SK-N-SH (cell line): ENCODE results near the gene ZNF33A. TPM values are rescaled to one million over a fixed set of nuclear protein-coding genes. Genes with fewer than 3 reads are reported as not detected.
A peak's percentile ranks its signal among the peaks of the same experiment; 100 is the strongest.

Source experiments
- CTCF ChIA-PET: fragments of 300-600, 350-600 bp; formaldehyde crosslinking; extraction: SDS; loops from one replicate; lab custom pipeline; 2021; lab: Yijun Ruan, JAX
- POLR2A ChIA-PET: fragments of 350-600 bp; sonication (Branson Sonifier 250); formaldehyde crosslinking; extraction: SDS; loops from one replicate; lab custom pipeline; 2020; ENCODE audit warnings: antibody characterized with exemption, inconsistent platforms; lab: Yijun Ruan, JAX
- DNase-seq: peaks from one replicate; pipeline ENCODE4 v3.0.0; 2012
- H2AFZ ChIP-seq: fragments of 200-600 bp; sonication (generic); 2 replicates; pipeline ENCODE4 v1.8.1; 2016; ENCODE audit warnings: antibody characterized with exemption, mild to moderate bottlenecking, low read depth
- H3F3A ChIP-seq: fragments of 200-600 bp; sonication (generic); replicated peaks from 2 replicates; pipeline ENCODE3; 2016; ENCODE audit warnings: antibody characterized with exemption, mild to moderate bottlenecking; ENCODE audit not compliant: insufficient read depth
- H3K27ac ChIP-seq, 2 experiments: fragments of 200-500 bp in 1 of 2; fragments of 200-600 bp in 1 of 2; sonication (Bioruptor generic) in 1 of 2; sonication (generic), shearing (Covaris generic) in 1 of 2; 2 replicates each; pipeline versions ENCODE4 v1.5.1 to v1.6.1; 2014 to 2016; ENCODE audit warnings: low read depth in 2 of 2, inconsistent platforms in 1 of 2, low read length in 1 of 2, mild to moderate bottlenecking in 1 of 2, mixed read lengths in 1 of 2
- H3K27me3 ChIP-seq: fragments of 200-600 bp; sonication (generic), shearing (Covaris generic); 2 replicates; pipeline ENCODE4 v1.6.1; 2016; ENCODE audit warnings: mixed run types; ENCODE audit not compliant: insufficient read depth
- H3K36me3 ChIP-seq, 2 experiments: fragments of 200-500 bp in 1 of 2; fragments of 200-600 bp in 1 of 2; sonication (Bioruptor generic) in 1 of 2; sonication (generic) in 1 of 2; replicated peaks in 1 of 2; 2 replicates each; pipeline versions ENCODE3 to v1.5.1; 2014 to 2016; ENCODE audit warnings: low read length in 1 of 2, mild to moderate bottlenecking in 1 of 2; ENCODE audit not compliant: insufficient read depth in 2 of 2, control insufficient read depth in 1 of 2
- H3K4me1 ChIP-seq, 2 experiments: fragments of 200-500 bp in 1 of 2; fragments of 200-600 bp in 1 of 2; sonication (Bioruptor generic) in 1 of 2; sonication (generic), shearing (Covaris generic) in 1 of 2; 2 replicates each; pipeline versions ENCODE4 v1.5.1 to v1.6.1; 2014 to 2016; ENCODE audit warnings: low read depth in 1 of 2, low read length in 1 of 2, mixed run types in 1 of 2; ENCODE audit not compliant: insufficient read depth in 2 of 2, control insufficient read depth in 1 of 2
- H3K4me2 ChIP-seq: fragments of 200-600 bp; sonication (generic), shearing (Covaris generic); 2 replicates; pipeline ENCODE4 v1.6.1; 2017; ENCODE audit warnings: mixed run types
- H3K4me3 ChIP-seq, 2 experiments: fragments of 200-500 bp in 1 of 2; fragments of 200-600 bp in 1 of 2; sonication (Bioruptor generic) in 1 of 2; sonication (generic), shearing (Covaris generic) in 1 of 2; 2 replicates each; pipeline versions ENCODE4 v1.5.1 to v1.8.1; 2014 to 2016; ENCODE audit warnings: low read depth in 2 of 2, inconsistent platforms in 1 of 2, low read length in 1 of 2, mild to moderate bottlenecking in 1 of 2, mixed read lengths in 1 of 2, moderate library complexity in 1 of 2
- H3K79me2 ChIP-seq: fragments of 200-600 bp; sonication (generic); 2 replicates; pipeline ENCODE4 v1.8.1; 2017; ENCODE audit warnings: mild to moderate bottlenecking; ENCODE audit not compliant: insufficient read depth
- H3K9ac ChIP-seq: fragments of 200-600 bp; sonication (generic); 2 replicates; pipeline ENCODE4 v1.6.1; 2017; ENCODE audit warnings: mixed run types
- H3K9me2 ChIP-seq: fragments of 200-600 bp; sonication (generic); 2 replicates; pipeline ENCODE4 v1.6.1; 2017; ENCODE audit warnings: mixed run types
- H3K9me3 ChIP-seq: fragments of 200-600 bp; sonication (generic); 2 replicates; pipeline ENCODE4 v1.6.1; 2017; ENCODE audit warnings: mixed run types, mild to moderate bottlenecking, moderate library complexity
- H4K20me1 ChIP-seq: fragments of 200-600 bp; sonication (generic); 2 replicates; pipeline ENCODE4 v1.6.1; 2017; ENCODE audit warnings: mild to moderate bottlenecking, mixed run types; ENCODE audit not compliant: insufficient read depth
- ELF1 ChIP-seq: IDR thresholded peaks from 2 replicates; pipeline ENCODE4 v1.4.0; 2012
- FOSL2 ChIP-seq: IDR thresholded peaks from 2 replicates; pipeline ENCODE4 v1.4.0; 2012; ENCODE audit warnings: low read depth, mild to moderate bottlenecking, moderate library complexity, borderline replicate concordance
- FOXJ3 ChIP-seq: sonication (generic); formaldehyde crosslinking; IDR thresholded peaks from 2 replicates; pipeline ENCODE4 v1.5.1; 2020; ENCODE audit warnings: mild to moderate bottlenecking, missing genetic modification reagents
- FOXM1 ChIP-seq: IDR thresholded peaks from 2 replicates; pipeline ENCODE4 v1.4.0; 2012; ENCODE audit warnings: low read depth, mild to moderate bottlenecking
- GABPA ChIP-seq: IDR thresholded peaks from 2 replicates; pipeline ENCODE4 v1.4.0; 2012; ENCODE audit warnings: low read depth, mild to moderate bottlenecking
- IRF3 ChIP-seq: fragments of 150-350 bp; IDR thresholded peaks from 2 replicates; pipeline ENCODE4 v1.6.1; 2016; ENCODE audit warnings: mild to moderate bottlenecking, low read depth, low read length
- MXI1 ChIP-seq: IDR thresholded peaks from 2 replicates; pipeline ENCODE4 v1.6.1; 2012; ENCODE audit warnings: mild to moderate bottlenecking, low read depth, low read length, improper control_type of control experiment
- NFIC ChIP-seq: IDR thresholded peaks from 2 replicates; pipeline ENCODE4 v1.4.0; 2012; ENCODE audit warnings: borderline replicate concordance
- PBX3 ChIP-seq: IDR thresholded peaks from 2 replicates; pipeline ENCODE4; 2012
- POLR2AphosphoS5 ChIP-seq: IDR thresholded peaks from 2 replicates; pipeline ENCODE4 v1.6.1; 2012; ENCODE audit warnings: low read depth, low read length
- RAD21 ChIP-seq: IDR thresholded peaks from 2 replicates; pipeline ENCODE4 v1.6.1; 2012; ENCODE audit warnings: mild to moderate bottlenecking, low read length
- RCOR1 ChIP-seq: fragments of 150-350 bp; IDR thresholded peaks from 2 replicates; pipeline ENCODE4 v1.6.1; 2017; ENCODE audit warnings: antibody characterized with exemption, low read length
- REST ChIP-seq: IDR thresholded peaks from 2 replicates; pipeline ENCODE4 v1.6.1; 2012; ENCODE audit warnings: mild to moderate bottlenecking, low read depth, low read length, moderate library complexity
- SMC3 ChIP-seq: IDR thresholded peaks from 2 replicates; pipeline ENCODE4 v1.6.1; 2012; ENCODE audit warnings: low read depth, low read length, improper control_type of control experiment
- TCF12 ChIP-seq: IDR thresholded peaks from 2 replicates; pipeline ENCODE4 v1.4.0; 2012
- TEAD4 ChIP-seq: IDR thresholded peaks from 2 replicates; pipeline ENCODE4 v1.4.0; 2012; ENCODE audit warnings: mild to moderate bottlenecking, borderline replicate concordance; ENCODE audit not compliant: insufficient read depth
- WGBS: methylation state at CpG from one replicate; pipeline ENCODE4 v1.1.6; 2017; ENCODE audit warnings: low lambda C conversion rate; 5-methylcytosine and 5-hydroxymethylcytosine counted together
- polyA plus RNA-seq, 3 experiments: library from polyadenylated mRNA; depleted of rRNA; stranded (reverse); fragments of >200 nt; gene quantifications; 2 replicates each; pipeline ENCODE4 v1.2.3, GENCODE V29; 2012

Gene ZNF33A
- polyA plus RNA-seq, 1 of the 3 experiments (the other 2 are of a cell fraction) = 5.7 TPM

DNA sequence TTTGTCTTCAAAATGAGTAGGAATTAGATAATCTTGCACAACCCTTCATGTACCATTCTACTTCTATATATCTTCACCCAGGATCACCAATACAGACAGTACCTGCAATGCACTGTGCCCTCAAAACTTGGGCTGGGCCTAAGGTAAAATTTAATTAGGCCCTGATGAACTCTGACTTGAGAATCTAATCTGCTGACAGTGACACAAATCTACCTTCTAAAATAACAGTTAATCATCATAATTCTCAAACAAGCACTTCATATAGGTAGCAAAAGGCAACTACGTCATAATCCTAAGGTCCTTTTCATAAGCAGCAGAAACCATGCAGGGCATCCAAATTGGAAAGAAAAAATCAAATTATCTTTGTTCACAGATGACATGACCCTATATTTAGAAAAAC is 38.1 kb upstream of the ZNF33A start:
- no peaks in the 10 kb centered on the region for H3K27me3 ChIP-seq
- no peak overlapping the region for H3K4me3 ChIP-seq
- no peak for DNase-seq
- H3K36me3 ChIP-seq = peaks cover 18 to 22% of the 10 kb centered on the region in 2 experiments
- 100% methylated on average over 1 of the region's 1 CpG for WGBS
- TF ChIP-seq FOXJ3 (CRISPR knock-in tag) = no peak
- TF ChIP-seq TCF12 = no peak
- no peak for TF ChIP-seq MXI1
- TF ChIP-seq SMC3 = no peak
- no peak for TF ChIP-seq IRF3
- TF ChIP-seq GABPA = no peak
- no peak for TF ChIP-seq FOSL2
- no peak for TF ChIP-seq TEAD4
- TF ChIP-seq REST = no peak
- TF ChIP-seq NFIC = no peak
- H3K79me2 ChIP-seq = peaks cover 35% of the 10 kb centered on the region
- no peak overlapping the region for H3K9ac ChIP-seq
- H3K9me3 ChIP-seq = 0 out of 2 replicates have a peak, but pooled peaks cover 6% of the 10 kb centered on the region
- no peak overlapping the region for H2AFZ ChIP-seq
- H3F3A ChIP-seq = peaks cover 9% of the 10 kb centered on the region
- H3K4me2 ChIP-seq = no peak overlapping the region
- H4K20me1 ChIP-seq = no peaks in the 10 kb centered on the region
- H3K9me2 ChIP-seq = no peaks in the 10 kb centered on the region
- H3K27ac ChIP-seq = no peak overlapping the region
- ChIA-PET POLR2A (no interaction called here), CTCF (no interaction called here)
- no peaks in the 10 kb centered on the region; a peak in 2 of 4 replicates for H3K4me1 ChIP-seq

- Histone ChIP-seq H3K9me3 (0 out of 2 replicates have a peak, but pooled peaks cover 6% of the 10 kb centered on the region), H3K4me1 (no peaks in the 10 kb centered on the region; a peak in 2 of 4 replicates), H4K20me1 (no peaks in the 10 kb centered on the region), H3F3A (peaks cover 9% of the 10 kb centered on the region), H3K79me2 (peaks cover 35% of the 10 kb centered on the region), H3K27me3 (no peaks in the 10 kb centered on the region), H3K9ac (peak overlapping the region; percentile 86), H3K4me2 (peak overlapping the region; percentile 97), H3K27ac (peak overlapping the region; percentile 74 to 89), H3K9me2 (no peaks in the 10 kb centered on the region), H3K36me3 (peaks cover 2 to 7% of the 10 kb centered on the region in 2 experiments), H3K4me3 (peak overlapping the region; percentile 76 to 90), H2AFZ (peak overlapping the region; percentile 95)
- WGBS = 29% methylated on average over 5 of the region's 5 CpGs
- ChIA-PET POLR2A (interaction anchor here (1.4 kb wide), 1 partner anchor 35 kb away, joined by 5 read pairs; the partner anchor contains the start of gene ZNF33A), CTCF (interaction anchor here (0.7 to 1.7 kb wide), 6 partner anchors 11 to 428 kb away, joined by 3 to 7 read pairs (median 4); partner anchors contain the start of gene ZNF33A)
- DNase-seq = peak; percentile 14
- no peak for TF ChIP-seq FOXM1
- TF ChIP-seq TEAD4 = no peak
- no peak for TF ChIP-seq FOSL2
- TF ChIP-seq RCOR1 = no peak
- no peak for TF ChIP-seq REST
- TF ChIP-seq RAD21 = no peak
- no peak for TF ChIP-seq IRF3
- no peak for TF ChIP-seq POLR2AphosphoS5
- TF ChIP-seq PBX3 = no peak
- no peak for TF ChIP-seq ELF1
Observed at GRCh38 chr10:37975401-37975991, 35.0 kb upstream of the ZNF33A start.
